Mesendoderm (in vitro differentiated cells): ENCODE results near the gene PPM1B.

Experiments
- DNase-seq: peaks from one replicate; pipeline ENCODE4 v3.0.0; 2013
- H2AK5ac ChIP-seq: 2 replicates; pipeline ENCODE4 v1.6.1; 2013; ENCODE audit warnings: low read length, inconsistent platforms
- H2BK120ac ChIP-seq: 2 replicates; pipeline ENCODE4 v1.6.1; 2013; ENCODE audit warnings: low read depth, mild to moderate bottlenecking, low read length, moderate library complexity, mixed read lengths
- H2BK15ac ChIP-seq: replicated peaks from 2 replicates; pipeline ENCODE4 v1.6.1; 2013; ENCODE audit warnings: low read depth, mild to moderate bottlenecking, moderate library complexity
- H2BK5ac ChIP-seq: 2 replicates; pipeline ENCODE4 v1.6.1; 2013; ENCODE audit warnings: low read length, inconsistent platforms
- H3K18ac ChIP-seq: 2 replicates; pipeline ENCODE4 v1.6.1; 2013; ENCODE audit warnings: mild to moderate bottlenecking, low read length, mixed read lengths
- H3K23ac ChIP-seq: one replicate; pipeline ENCODE4 v1.6.1; 2013; ENCODE audit warnings: low read length
- H3K27ac ChIP-seq: 2 replicates; pipeline ENCODE4 v1.5.1; 2013; ENCODE audit warnings: low read depth, mild to moderate bottlenecking, inconsistent platforms, low read length, moderate library complexity
- H3K27me3 ChIP-seq: 2 replicates; pipeline ENCODE4 v1.6.1; 2013; ENCODE audit warnings: low read length, control low read depth, mild to moderate bottlenecking, inconsistent platforms; ENCODE audit not compliant: insufficient read depth, poor library complexity
- H3K36me3 ChIP-seq: 2 replicates; pipeline ENCODE4 v1.6.1; 2013; ENCODE audit warnings: low read length, inconsistent platforms; ENCODE audit not compliant: control insufficient read depth, insufficient read depth
- H3K4ac ChIP-seq: one replicate; pipeline ENCODE4 v1.6.1; 2013; ENCODE audit warnings: low read depth, mild to moderate bottlenecking, low read length, moderate library complexity
- H3K4me1 ChIP-seq: 2 replicates; pipeline ENCODE4 v1.6.1; 2013; ENCODE audit warnings: low read depth, low read length, inconsistent platforms; ENCODE audit not compliant: control insufficient read depth
- H3K4me2 ChIP-seq: 2 replicates; pipeline ENCODE4 v1.6.1; 2013; ENCODE audit warnings: low read length
- H3K4me3 ChIP-seq: 2 replicates; pipeline ENCODE4 v1.5.1; 2013; ENCODE audit warnings: mild to moderate bottlenecking, low read length
- H3K56ac ChIP-seq: one replicate; pipeline ENCODE4 v1.6.1; 2013; ENCODE audit warnings: low read length
- H3K79me1 ChIP-seq: 2 replicates; pipeline ENCODE4 v1.6.1; 2013; ENCODE audit warnings: low read length, inconsistent platforms
- H3K79me2 ChIP-seq: 2 replicates; pipeline ENCODE4 v1.6.1; 2013; ENCODE audit warnings: mild to moderate bottlenecking, low read length; ENCODE audit not compliant: control insufficient read depth, insufficient read depth
- H3K9ac ChIP-seq: 2 replicates; pipeline ENCODE4 v1.6.1; 2013; ENCODE audit warnings: low read length, inconsistent platforms
- H4K5ac ChIP-seq: one replicate; pipeline ENCODE4 v1.6.1; 2013; ENCODE audit warnings: low read length
- H4K8ac ChIP-seq: one replicate; pipeline ENCODE4 v1.6.1; 2013; ENCODE audit warnings: low read depth, mild to moderate bottlenecking, control low read depth, low read length, moderate library complexity
- WGBS: extraction: QIAGEN DNeasy Blood & Tissue Kit; methylation state at CpG from one replicate; pipeline ENCODE4 v1.1.7; 2013; ENCODE audit warnings: low lambda C conversion rate, missing lambda C conversion rate; ENCODE audit not compliant: insufficient coverage; ENCODE audit errors: extremely low coverage; 5-methylcytosine and 5-hydroxymethylcytosine counted together

The PPM1B gene

GRCh38 chr2:44271296-44271695, 102.6 kb downstream of the PPM1B start:
- no peak overlapping the region for H3K4ac ChIP-seq
- H2BK5ac ChIP-seq = no peak overlapping the region
- H2BK120ac ChIP-seq = no peak overlapping the region
- no peak overlapping the region for H2BK15ac ChIP-seq
- no peak overlapping the region for H3K4me2 ChIP-seq
- H3K4me1 ChIP-seq = no peaks in the 10 kb centered on the region
- H3K4me3 ChIP-seq = no peak overlapping the region
- H3K36me3 ChIP-seq = no peaks in the 10 kb centered on the region
- no peak overlapping the region for H3K9ac ChIP-seq
- no peaks in the 10 kb centered on the region for H3K79me2 ChIP-seq
- no peak overlapping the region for H3K27ac ChIP-seq
- H3K79me1 ChIP-seq = no peaks in the 10 kb centered on the region
- no peak for DNase-seq
- no CpG with 5 or more reads among the region's 7 CpGs for WGBS
- H3K18ac ChIP-seq = no peak overlapping the region
- H2AK5ac ChIP-seq = no peak overlapping the region
- no peak overlapping the region for H3K56ac ChIP-seq
- no peak overlapping the region for H3K23ac ChIP-seq
- H4K8ac ChIP-seq = no peak overlapping the region
- no peak overlapping the region for H4K5ac ChIP-seq
- H3K27me3 ChIP-seq = no peaks in the 10 kb centered on the region

GRCh38 chr2:44273076-44273475, 104.4 kb downstream of the PPM1B start:
- no peaks in the 10 kb centered on the region for H3K4me1 ChIP-seq
- H3K23ac ChIP-seq = no peak overlapping the region
- H3K4ac ChIP-seq = no peak overlapping the region
- H2BK5ac ChIP-seq = no peak overlapping the region
- no peaks in the 10 kb centered on the region for H3K79me1 ChIP-seq
- H2BK15ac ChIP-seq = no peak overlapping the region
- no peak overlapping the region for H3K4me3 ChIP-seq
- H3K56ac ChIP-seq = no peak overlapping the region
- H3K27me3 ChIP-seq = no peaks in the 10 kb centered on the region
- H3K36me3 ChIP-seq = no peaks in the 10 kb centered on the region
- H3K9ac ChIP-seq = no peak overlapping the region
- no peak for DNase-seq
- no peak overlapping the region for H3K18ac ChIP-seq
- no peak overlapping the region for H3K4me2 ChIP-seq
- no peak overlapping the region for H2AK5ac ChIP-seq
- no peak overlapping the region for H2BK120ac ChIP-seq
- H3K27ac ChIP-seq = no peak overlapping the region
- no CpG with 5 or more reads among the region's 3 CpGs for whole genome bisulfite sequencing
- no peak overlapping the region for H4K5ac ChIP-seq
- H3K79me2 ChIP-seq = no peaks in the 10 kb centered on the region
- H4K8ac ChIP-seq = no peak overlapping the region

- H3K4ac ChIP-seq = no peak overlapping the region
- no CpG with 5 or more reads among the region's 2 CpGs for WGBS
- H3K4me2 ChIP-seq = no peak overlapping the region
Observed at GRCh38 chr2:44273596-44273995, 104.9 kb downstream of the PPM1B start.

GRCh38 chr2:44275927-44276303, 107.2 kb downstream of the PPM1B start:
- Histone ChIP-seq H3K79me2 (no peaks in the 10 kb centered on the region), H3K9ac (no peak overlapping the region), H2BK120ac (no peak overlapping the region), H3K36me3 (no peaks in the 10 kb centered on the region), H3K27me3 (no peaks in the 10 kb centered on the region), H2BK5ac (no peak overlapping the region), H3K23ac (no peak overlapping the region), H4K5ac (no peak overlapping the region), H4K8ac (no peak overlapping the region), H2AK5ac (no peak overlapping the region), H3K4me2 (no peak overlapping the region), H3K18ac (no peak overlapping the region), H3K27ac (no peak overlapping the region), H3K4me3 (no peak overlapping the region), H3K56ac (no peak overlapping the region), H2BK15ac (no peak overlapping the region), H3K79me1 (no peaks in the 10 kb centered on the region), H3K4me1 (no peaks in the 10 kb centered on the region), H3K4ac (no peak overlapping the region)
- WGBS = no CpG with 5 or more reads among the region's 2 CpGs
- no peak for DNase-seq

More at GRCh38 chr2:44273596-44273995, 104.9 kb downstream of the PPM1B start:
- no peak for DNase-seq
- Histone ChIP-seq H2BK120ac (no peak overlapping the region), H3K36me3 (no peaks in the 10 kb centered on the region), H3K4me1 (no peaks in the 10 kb centered on the region), H3K4me3 (no peak overlapping the region), H4K5ac (no peak overlapping the region), H3K27ac (no peak overlapping the region), H4K8ac (no peak overlapping the region), H3K27me3 (no peaks in the 10 kb centered on the region), H3K56ac (no peak overlapping the region), H3K9ac (no peak overlapping the region), H2BK15ac (no peak overlapping the region), H3K23ac (no peak overlapping the region), H3K79me2 (no peaks in the 10 kb centered on the region), H3K79me1 (no peaks in the 10 kb centered on the region), H2AK5ac (no peak overlapping the region), H3K18ac (no peak overlapping the region), H2BK5ac (no peak overlapping the region)

- H3K23ac ChIP-seq = no peak overlapping the region
- H3K27ac ChIP-seq = no peak overlapping the region
- H2AK5ac ChIP-seq = no peak overlapping the region
- H4K5ac ChIP-seq = no peak overlapping the region
- no peaks in the 10 kb centered on the region for H3K79me1 ChIP-seq
- no CpG with 5 or more reads among the region's 1 CpG for WGBS
- H2BK15ac ChIP-seq = no peak overlapping the region
- H2BK5ac ChIP-seq = no peak overlapping the region
- H3K56ac ChIP-seq = no peak overlapping the region
- no peak overlapping the region for H3K4me3 ChIP-seq
- no peaks in the 10 kb centered on the region for H3K36me3 ChIP-seq
- H3K18ac ChIP-seq = no peak overlapping the region
- H3K4ac ChIP-seq = no peak overlapping the region
- H3K79me2 ChIP-seq = no peaks in the 10 kb centered on the region
- H2BK120ac ChIP-seq = no peak overlapping the region
- no peak for DNase-seq
- no peaks in the 10 kb centered on the region for H3K27me3 ChIP-seq
- no peaks in the 10 kb centered on the region for H3K4me1 ChIP-seq
- no peak overlapping the region for H3K9ac ChIP-seq
- H3K4me2 ChIP-seq = no peak overlapping the region
- no peak overlapping the region for H4K8ac ChIP-seq
Observed at GRCh38 chr2:44277541-44277940, 108.9 kb downstream of the PPM1B start.

- no peaks in the 10 kb centered on the region for H3K4me1 ChIP-seq
- H3K27me3 ChIP-seq = no peaks in the 10 kb centered on the region
- no peak overlapping the region for H3K23ac ChIP-seq
- no peak overlapping the region for H2BK120ac ChIP-seq
- H3K56ac ChIP-seq = no peak overlapping the region
- no peak overlapping the region for H3K18ac ChIP-seq
- no peak overlapping the region for H2AK5ac ChIP-seq
- no peaks in the 10 kb centered on the region for H3K36me3 ChIP-seq
- WGBS = no CpG with 5 or more reads among the region's 1 CpG
- no peak overlapping the region for H3K4me2 ChIP-seq
- no peak overlapping the region for H2BK5ac ChIP-seq
- no peak overlapping the region for H3K4ac ChIP-seq
- no peak overlapping the region for H2BK15ac ChIP-seq
- H4K5ac ChIP-seq = no peak overlapping the region
- no peak overlapping the region for H4K8ac ChIP-seq
- no peaks in the 10 kb centered on the region for H3K79me2 ChIP-seq
- no peak overlapping the region for H3K9ac ChIP-seq
- no peaks in the 10 kb centered on the region for H3K79me1 ChIP-seq
- H3K4me3 ChIP-seq = no peak overlapping the region
- DNase-seq = no peak
- H3K27ac ChIP-seq = no peak overlapping the region
Observed at GRCh38 chr2:44280869-44281268, 112.2 kb downstream of the PPM1B start.
